NB4 (cell line): ENCODE measurements around the gene FXYD2.

Experiments used
- MYC ChIP-seq: IDR thresholded peaks from 2 replicates; pipeline ENCODE4 v1.6.1; 2011; ENCODE audit warnings: low read depth, low read length
- POLR2A ChIP-seq: IDR thresholded peaks from 2 replicates; pipeline ENCODE4 v1.6.1; 2011; ENCODE audit warnings: mild to moderate bottlenecking; ENCODE audit not compliant: insufficient read length; ENCODE audit errors: extremely low read depth
- TF ChIP-seq, protein P1 (sequence below): IDR thresholded peaks from one replicate; pipeline ENCODE4 v1.5.1; 2012; ENCODE audit warnings: low read depth, low read length

DNA sequence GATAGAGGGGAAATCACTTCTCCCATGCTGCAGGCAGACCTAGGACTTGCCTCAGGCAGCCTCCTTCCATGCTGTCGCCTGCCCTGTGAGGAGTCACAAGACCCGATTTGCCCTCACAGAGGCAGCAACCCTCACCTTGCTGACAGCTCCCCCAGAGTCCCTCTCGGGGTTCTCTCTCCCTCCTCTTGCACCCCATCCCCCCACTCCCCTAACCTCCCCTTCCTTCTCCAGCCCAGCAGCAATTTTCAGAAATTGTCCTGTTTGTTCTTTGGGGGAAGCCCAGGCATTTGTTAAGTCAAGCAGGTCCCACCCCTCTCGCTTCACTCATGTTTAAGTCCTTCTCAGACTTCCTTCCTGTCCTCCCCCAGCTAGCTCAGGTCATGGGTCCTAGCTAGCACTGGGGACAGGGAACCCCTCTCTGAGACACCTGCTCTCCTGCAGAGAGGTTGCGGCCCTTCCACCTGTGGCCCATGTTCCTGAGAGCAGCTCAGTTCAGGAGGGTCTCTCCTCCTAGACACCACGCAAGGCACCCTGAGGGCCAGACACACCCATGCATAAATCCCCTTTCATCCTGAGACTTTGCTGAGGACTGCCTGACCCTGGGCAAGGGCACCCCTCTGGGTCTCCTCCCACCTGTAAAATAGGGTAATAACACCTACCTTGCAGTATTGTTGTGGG, 6.3 kb upstream of the FXYD2 start:
- TF ChIP-seq, protein P1, sequence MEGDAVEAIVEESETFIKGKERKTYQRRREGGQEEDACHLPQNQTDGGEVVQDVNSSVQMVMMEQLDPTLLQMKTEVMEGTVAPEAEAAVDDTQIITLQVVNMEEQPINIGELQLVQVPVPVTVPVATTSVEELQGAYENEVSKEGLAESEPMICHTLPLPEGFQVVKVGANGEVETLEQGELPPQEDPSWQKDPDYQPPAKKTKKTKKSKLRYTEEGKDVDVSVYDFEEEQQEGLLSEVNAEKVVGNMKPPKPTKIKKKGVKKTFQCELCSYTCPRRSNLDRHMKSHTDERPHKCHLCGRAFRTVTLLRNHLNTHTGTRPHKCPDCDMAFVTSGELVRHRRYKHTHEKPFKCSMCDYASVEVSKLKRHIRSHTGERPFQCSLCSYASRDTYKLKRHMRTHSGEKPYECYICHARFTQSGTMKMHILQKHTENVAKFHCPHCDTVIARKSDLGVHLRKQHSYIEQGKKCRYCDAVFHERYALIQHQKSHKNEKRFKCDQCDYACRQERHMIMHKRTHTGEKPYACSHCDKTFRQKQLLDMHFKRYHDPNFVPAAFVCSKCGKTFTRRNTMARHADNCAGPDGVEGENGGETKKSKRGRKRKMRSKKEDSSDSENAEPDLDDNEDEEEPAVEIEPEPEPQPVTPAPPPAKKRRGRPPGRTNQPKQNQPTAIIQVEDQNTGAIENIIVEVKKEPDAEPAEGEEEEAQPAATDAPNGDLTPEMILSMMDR: no peak
- TF ChIP-seq MYC (no peak), POLR2A (no peak)
